Mesendoderm (in vitro differentiated cells): ENCODE results near the gene FAM43A. TPM values are rescaled to one million over a fixed set of nuclear protein-coding genes. Genes with fewer than 3 reads are reported as not detected.

ENCODE experiments used
- small RNA-seq: library from polyadenylated mRNA; stranded (forward); fragments of <200 nt; extraction: miRNeasy Mini kit (QIAGEN cat#:217004); gene quantifications from one replicate; pipeline ENCODE3, GENCODE V24; 2013; ENCODE audit not compliant: insufficient read depth

Gene FAM43A

Small RNA genes lying within 50 kb of the gene (small RNA-seq; reads per million reads assigned to genes)
- not detected for gene AC046143.2
